ENCODE results near the gene ORAI2.
"Not testable (repeated sequence)": the region's sequence is repeated elsewhere in the genome, so short reads cannot be mapped to it uniquely, and the experiment has no call there.

ORAI2 gene

DNA sequence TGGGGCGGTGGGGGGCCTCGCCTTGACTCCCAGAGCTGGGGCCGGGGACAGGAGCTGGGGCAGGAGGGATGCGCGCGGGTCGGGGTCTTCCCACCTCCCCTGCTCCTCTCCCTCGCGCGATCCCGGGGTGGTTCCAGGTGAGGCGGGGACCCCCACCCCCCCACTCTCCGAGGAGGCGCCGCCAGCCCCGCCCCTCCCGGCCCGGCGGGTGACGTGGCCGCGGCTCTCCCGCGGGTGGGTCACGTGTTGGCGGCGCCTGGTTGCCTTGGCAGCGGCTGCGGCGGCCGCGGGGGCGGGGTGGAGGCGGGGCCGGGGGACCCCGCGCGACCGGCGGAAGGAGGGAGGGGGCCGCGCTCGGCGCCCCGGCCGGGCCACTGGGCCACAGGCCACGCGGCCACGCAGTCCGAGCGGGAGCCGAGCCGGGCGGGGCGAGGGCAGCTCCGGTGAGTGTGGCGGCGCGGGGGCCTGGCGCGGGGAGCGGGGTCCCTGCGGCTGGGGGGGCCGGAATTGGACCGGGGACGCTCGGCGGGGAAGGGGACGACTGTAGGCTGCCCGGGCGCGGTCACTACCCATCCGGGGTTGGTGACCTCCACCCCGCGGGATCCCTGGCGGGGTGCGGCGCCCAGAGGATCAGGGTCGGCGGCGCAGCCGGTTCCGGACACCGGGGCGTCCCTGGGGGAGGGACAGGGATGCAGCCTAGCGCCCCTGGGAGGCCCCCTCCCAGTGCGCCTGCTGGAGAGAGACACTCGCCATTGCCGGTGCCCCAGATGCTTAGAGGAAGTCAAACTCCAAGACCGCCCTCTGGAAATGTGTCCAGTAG is at the start of gene ORAI2:
Gene ORAI2 (plus strand): TSS at position 357 of the 820 bp plus-strand sequence. CDS start 5,382 bp downstream, outside the sequence.
- peak in 2 of 3 experiments; percentile 68 to 80 for DNase-seq (ENCODE audit: low read depth in 2 of 3, low spot score in 2 of 3)

- no peak for DNase-seq (ENCODE audit: low read depth in 2 of 3, low spot score in 2 of 3)
Observed at GRCh38 chr7:102387064-102387463, 46.3 kb upstream of the ORAI2 start.

GRCh38 chr7:102389810-102390209 is 43.6 kb upstream of the ORAI2 start:
- no peak for DNase-seq (ENCODE audit: low read depth in 2 of 3, low spot score in 2 of 3)

- DNase-seq (ENCODE audit: low read depth in 2 of 3, low spot score in 2 of 3), result peak; percentile 31 to 56 (median 35)
Observed at GRCh38 chr7:102390697-102391484, 42.5 kb upstream of the ORAI2 start.

GRCh38 chr7:102392330-102392729 is 41.0 kb upstream of the ORAI2 start:
- DNase-seq (ENCODE audit: low read depth in 2 of 3, low spot score in 2 of 3), result no peak

- no peak for DNase-seq (ENCODE audit: low read depth in 2 of 3, low spot score in 2 of 3)
Observed at GRCh38 chr7:102393467-102393866, 39.9 kb upstream of the ORAI2 start.

DNA sequence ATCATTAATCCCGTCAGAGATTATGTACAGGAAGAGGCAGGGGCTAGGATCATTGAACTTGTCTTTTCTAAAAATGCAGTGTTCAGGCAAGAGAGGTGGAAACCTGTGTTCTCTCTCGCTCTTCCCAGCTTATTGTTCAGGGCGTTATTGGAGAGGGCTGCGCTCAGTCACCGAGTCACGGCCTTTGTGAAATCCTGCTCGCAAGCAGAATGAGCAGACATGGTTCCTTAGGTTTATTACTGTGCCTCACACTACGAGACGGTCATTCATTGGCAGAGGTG is 37.8 kb upstream of the ORAI2 start:
- no peak for DNase-seq (ENCODE audit: low read depth in 2 of 3, low spot score in 2 of 3)

- DNase-seq (ENCODE audit: low read depth in 2 of 3, low spot score in 2 of 3), result peak; percentile 46 to 60 (median 58)
Observed at GRCh38 chr7:102395873-102396709, 37.3 kb upstream of the ORAI2 start, which contains the start of gene PRKRIP1. PRKRIP1 (plus strand) TSS chr7:102396363; CDS start chr7:102396412, 49 bp downstream.

- DNase-seq (ENCODE audit: low read depth in 2 of 3, low spot score in 2 of 3), result no peak
Observed at GRCh38 chr7:102396710-102397019, 36.7 kb upstream of the ORAI2 start.

DNA sequence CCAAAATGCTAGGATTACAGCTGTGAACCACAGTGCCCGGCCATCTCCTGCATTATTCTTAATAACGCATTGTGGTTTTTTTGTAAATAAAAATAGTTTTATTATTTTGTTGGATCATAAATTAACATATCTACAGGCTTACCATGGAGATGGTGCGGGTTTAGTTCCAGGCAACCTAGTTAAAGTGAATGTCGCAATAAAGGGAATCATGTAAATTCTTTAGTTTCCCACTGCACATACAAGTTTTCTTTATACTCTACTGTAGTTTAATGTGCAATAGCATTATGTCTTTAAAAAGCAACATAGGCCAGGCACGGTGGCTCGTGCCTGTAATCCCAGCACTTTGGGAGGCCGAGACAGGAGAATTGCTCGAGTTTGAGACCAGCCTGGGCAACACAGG is 34.8 kb upstream of the ORAI2 start:
- DNase-seq (ENCODE audit: low read depth in 2 of 3, low spot score in 2 of 3), result no peak

- DNase-seq (ENCODE audit: low read depth in 2 of 3, low spot score in 2 of 3), result no peak
Observed at GRCh38 chr7:102400360-102400759, 33.0 kb upstream of the ORAI2 start.

DNA sequence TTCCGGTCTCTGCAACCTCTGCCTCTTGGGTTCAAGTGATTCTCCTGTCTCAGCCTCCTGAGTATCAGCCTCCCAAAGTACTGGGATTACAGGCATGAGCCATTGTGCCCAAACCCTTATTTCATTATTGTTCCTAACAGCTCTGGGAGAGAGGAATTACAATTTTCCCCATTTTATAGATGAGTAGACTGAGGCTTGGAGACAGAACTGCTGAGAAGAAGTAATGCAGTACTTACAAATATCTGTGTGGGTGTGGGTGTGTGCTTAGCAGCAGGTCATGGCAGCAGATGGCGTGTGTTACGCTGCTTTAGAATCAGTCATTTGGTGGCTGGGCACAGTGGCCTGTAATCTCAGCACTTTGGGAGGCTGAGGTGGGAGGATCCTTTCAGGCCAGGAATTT is 29.8 kb upstream of the ORAI2 start:
- no peak for DNase-seq (ENCODE audit: low read depth in 2 of 3, low spot score in 2 of 3)

GRCh38 chr7:102404005-102404861 is 29.1 kb upstream of the ORAI2 start:
- no peak for DNase-seq (ENCODE audit: low read depth in 2 of 3, low spot score in 2 of 3)

DNA sequence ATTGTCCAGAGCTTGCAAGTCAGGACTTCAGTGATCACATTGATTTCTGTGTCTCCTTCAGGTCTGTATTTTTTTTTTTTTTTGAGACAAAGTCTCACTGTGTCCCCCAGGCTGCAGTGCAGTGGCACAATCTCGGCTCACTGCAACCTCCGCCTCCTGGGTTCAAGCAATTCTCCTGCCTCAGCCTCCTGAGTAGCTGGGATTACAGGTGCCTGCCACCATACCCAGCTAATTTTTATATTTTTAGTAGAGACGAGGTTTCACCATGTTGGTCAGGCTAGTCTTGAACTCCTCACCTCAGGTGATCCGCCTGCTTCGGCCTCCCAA is 28.6 kb upstream of the ORAI2 start:
- not testable (repeated sequence) for DNase-seq (ENCODE audit: low read depth in 2 of 3, low spot score in 2 of 3)

DNA sequence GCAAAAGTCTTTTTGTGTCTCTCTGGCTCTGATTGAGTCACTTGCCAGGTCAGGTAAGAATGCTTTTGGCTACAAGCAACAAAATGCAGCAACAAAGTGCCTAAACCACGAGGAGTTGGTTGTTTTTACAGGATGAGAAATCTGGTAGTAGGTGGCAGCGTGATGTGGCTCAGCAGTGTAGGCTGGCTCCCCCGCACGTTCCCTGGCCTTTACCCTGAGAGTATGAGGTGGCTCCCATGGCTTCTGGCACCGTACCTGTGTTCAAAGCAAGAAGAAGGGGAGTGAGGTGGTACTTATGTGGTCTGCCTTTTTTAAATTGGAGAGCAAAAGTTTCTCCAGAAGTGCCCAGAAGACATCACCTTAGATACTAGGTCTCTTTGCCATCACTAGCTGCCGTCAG is 25.5 kb upstream of the ORAI2 start:
- no peak for DNase-seq (ENCODE audit: low read depth in 2 of 3, low spot score in 2 of 3)

DNA sequence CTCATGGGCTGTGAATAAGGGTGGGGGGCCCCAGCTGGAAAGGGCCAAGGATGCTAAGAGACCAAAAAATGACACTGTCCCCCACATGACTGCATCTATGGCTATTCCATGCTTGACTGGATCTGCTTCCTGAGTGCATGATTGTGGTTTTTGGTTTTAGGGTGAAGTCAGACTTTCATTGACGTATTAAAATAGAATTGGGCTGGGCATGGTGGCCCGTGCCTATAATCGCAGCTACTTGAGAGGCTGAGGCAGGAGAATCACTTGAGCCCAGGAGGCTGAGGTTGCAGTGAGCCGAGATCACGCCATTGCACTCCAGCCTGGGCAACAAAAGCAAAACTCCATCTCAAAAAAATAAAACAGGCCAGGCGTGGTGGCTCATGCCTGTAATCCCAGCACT is 24.8 kb upstream of the ORAI2 start:
- DNase-seq (ENCODE audit: low read depth in 2 of 3, low spot score in 2 of 3), result not testable (repeated sequence)

DNA sequence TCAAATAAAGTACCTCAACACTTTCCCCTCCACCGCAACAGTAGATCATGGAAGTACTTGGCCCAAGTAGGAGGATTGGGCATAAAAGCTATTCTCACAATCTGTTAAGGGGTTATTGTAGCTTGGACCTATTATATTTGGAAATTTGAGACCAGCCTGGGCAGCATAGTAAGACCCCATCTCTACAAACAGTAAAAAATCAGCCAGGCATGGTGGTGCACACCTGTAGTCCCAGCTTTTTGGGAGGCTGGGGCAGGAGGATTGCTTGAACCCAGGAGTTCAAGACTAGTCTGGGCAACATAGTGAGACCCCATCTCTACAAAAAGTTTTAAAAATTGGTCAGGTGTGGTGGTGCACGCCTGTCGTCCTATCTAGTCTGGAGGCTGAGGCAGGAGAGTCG is 24.0 kb upstream of the ORAI2 start:
- DNase-seq (ENCODE audit: low read depth in 2 of 3, low spot score in 2 of 3), result no peak

GRCh38 chr7:102410123-102410522 is 23.3 kb upstream of the ORAI2 start:
- DNase-seq (ENCODE audit: low read depth in 2 of 3, low spot score in 2 of 3), result no peak

DNA sequence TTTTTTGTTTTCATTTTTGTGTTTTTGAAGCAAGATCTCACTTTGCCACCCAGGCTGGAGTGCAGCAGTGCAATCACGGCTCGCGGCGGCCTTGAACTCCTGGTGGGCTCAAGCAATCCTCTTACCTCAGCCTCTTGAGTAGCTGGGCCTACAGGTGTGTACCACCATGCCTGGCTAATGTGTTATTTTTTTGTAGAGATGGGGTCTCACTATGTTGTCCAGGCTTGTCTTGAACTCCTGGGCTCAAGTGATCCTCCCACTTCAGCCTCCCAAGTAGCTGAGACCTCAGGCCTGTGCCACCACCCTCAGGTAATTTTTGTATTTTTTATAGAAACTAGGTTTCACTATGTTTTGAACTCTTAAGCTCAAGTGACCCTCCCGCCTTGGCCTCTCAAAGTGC is 22.5 kb upstream of the ORAI2 start:
- no peak for DNase-seq (ENCODE audit: low read depth in 2 of 3, low spot score in 2 of 3)

GRCh38 chr7:102412548-102412947 is 20.8 kb upstream of the ORAI2 start:
- no peak for DNase-seq (ENCODE audit: low read depth in 2 of 3, low spot score in 2 of 3)

- DNase-seq (ENCODE audit: low read depth in 2 of 3, low spot score in 2 of 3), result no peak
Observed at GRCh38 chr7:102413091-102413490, 20.3 kb upstream of the ORAI2 start.
